ENCODE measurements around the gene ASTL. TPM values are rescaled to one million over a fixed set of nuclear protein-coding genes. Genes with fewer than 3 reads are reported as not detected.

ASTL gene
- total RNA-seq, 1 donor from 2014 or later, result not detected

- Histone ChIP-seq H3K27me3 (ENCODE audit: control insufficient read depth, insufficient read depth, low read length) (peaks cover 2% of the 10 kb centered on the region), H3K36me3 (ENCODE audit: control insufficient read depth, insufficient read depth, low read length) (no peaks in the 10 kb centered on the region), H3K4me3 (ENCODE audit: low read depth, low read length) (no peak overlapping the region)
- DNase-seq (ENCODE audit: low read depth), result no peak
- FAIRE-seq, result no peak
- TF ChIP-seq CTCF (IDR thresholded peaks at IDR 0.05; ENCODE audit: insufficient read depth, low read length, severe bottlenecking), result no peak
These were observed 65.0 kb downstream of the ASTL start for GRCh38 chr2:96073170-96073775.

Other genes starting within 250 kb of the ASTL start
- 8.8 and 11.6 TPM in 2 replicates for gene ANKRD36C, start 146.7 kb downstream of the ASTL start, total RNA-seq
- 0.26 and 0.79 TPM in 2 replicates for gene GPAT2, start 103.6 kb downstream of the ASTL start, total RNA-seq
- not detected in 2 replicates for gene ADRA2B, start 21.9 kb downstream of the ASTL start, total RNA-seq
- 1.8 and 5.3 TPM in 2 replicates for gene DUSP2, start 6.9 kb upstream of the ASTL start, total RNA-seq
- gene STARD7, start 70.3 kb upstream of the ASTL start, total RNA-seq, result 73.2 and 93.7 TPM in 2 replicates
- 12.1 and 17.3 TPM in 2 replicates for gene TMEM127, start 127.5 kb upstream of the ASTL start, total RNA-seq
- 58.0 and 94.0 TPM in 2 replicates for gene CIAO1, start 127.7 kb upstream of the ASTL start, total RNA-seq
- gene SNRNP200, start 167.0 kb upstream of the ASTL start, total RNA-seq, result 32.6 and 35.8 TPM in 2 replicates
- gene ITPRIPL1, start 186.8 kb upstream of the ASTL start, total RNA-seq, result 1.6 and 2.6 TPM in 2 replicates
- 0.53 and 0.77 TPM in 2 replicates for gene NCAPH, start 197.3 kb upstream of the ASTL start, total RNA-seq

Measured in bronchial epithelial cell (primary cell).